NCI-H146 treated with DMSO at 0.1 percent for 48 hours (cell line): Measurements from ENCODE around the gene LRCH4.
"Not testable (repeated sequence)": the region's sequence is repeated elsewhere in the genome, so short reads cannot be mapped to it uniquely, and the experiment has no call there.

Source experiments
- DNase-seq: peaks from one replicate; lab custom pipeline; 2025; ENCODE audit not compliant: unreplicated experiment; lab: John Stamatoyannopoulos, UW

Gene LRCH4

DNA sequence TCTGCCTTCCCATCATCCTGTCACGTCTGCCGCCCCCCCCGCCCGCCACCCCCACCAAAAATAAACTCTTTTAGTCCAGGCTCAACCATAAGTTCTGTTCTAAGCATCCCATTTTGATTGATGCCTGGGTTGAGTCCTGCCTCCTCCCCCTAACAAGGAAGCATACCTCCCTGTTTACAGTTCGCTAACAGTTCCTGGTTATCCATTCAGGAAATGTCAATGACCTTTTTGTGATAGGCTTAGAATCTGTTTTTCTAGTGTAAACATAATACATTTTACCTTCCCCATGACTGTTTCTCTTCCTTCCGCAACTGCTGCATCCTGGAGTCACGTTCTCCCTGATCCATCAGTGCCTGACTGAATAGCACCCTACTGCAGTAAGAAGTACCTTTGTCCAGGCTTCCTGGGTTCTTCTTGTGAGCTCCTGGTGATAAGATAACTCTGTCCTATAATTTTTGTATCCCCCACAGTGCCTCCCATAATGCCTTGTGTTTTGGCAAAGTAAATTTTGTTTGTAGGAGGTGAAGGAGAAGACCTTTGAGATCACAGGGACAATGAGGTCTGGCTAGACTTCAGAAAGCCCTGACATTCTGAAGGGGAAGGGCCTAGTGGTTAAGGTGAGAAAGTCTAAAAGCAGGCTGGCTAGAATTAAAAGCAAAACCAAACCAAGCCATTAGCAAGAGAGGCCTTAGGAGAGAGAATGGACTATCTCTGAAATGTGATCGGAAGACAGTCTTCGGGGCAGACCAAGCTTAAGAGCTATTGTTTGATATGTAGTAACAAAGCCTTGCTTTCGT is 39.6 kb downstream of the LRCH4 start:
- DNase-seq: no peak

DNA sequence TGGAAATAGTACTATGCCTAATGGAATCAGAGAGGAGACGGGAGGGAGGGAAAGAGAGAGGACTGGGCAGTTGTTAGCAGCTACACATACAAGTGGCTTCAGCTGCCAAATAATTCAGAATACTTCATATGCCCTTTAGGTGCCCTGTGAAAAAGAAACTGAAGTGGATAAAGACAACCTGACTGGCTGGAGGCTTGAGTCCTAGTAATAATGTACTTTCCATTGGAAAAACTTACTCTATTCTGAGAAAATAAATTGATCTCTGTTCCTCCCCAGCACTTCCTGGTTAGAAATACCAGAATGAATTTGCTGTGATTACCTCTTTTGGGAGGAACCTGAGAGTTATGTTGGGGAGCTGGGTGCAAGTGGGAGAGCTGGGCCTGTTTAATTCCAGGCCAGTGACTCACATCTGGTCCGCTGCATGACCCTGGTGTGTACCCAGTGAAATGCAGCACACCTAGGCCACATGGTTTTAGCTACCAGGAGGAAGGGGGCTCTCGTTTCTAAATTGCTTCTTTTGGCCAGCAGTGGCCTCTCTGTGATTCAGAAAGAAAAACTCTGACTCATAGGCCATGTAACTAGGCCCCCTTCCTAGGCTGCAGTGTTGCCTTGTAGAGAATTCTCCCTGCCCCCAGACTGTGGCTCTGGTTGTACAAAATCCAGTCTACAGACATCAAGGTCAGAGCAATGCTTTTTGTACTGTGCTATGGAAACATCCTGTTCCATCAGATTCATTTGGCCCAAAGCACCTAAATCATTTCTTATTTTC is 40.4 kb downstream of the LRCH4 start:
- no peak for DNase-seq

DNA sequence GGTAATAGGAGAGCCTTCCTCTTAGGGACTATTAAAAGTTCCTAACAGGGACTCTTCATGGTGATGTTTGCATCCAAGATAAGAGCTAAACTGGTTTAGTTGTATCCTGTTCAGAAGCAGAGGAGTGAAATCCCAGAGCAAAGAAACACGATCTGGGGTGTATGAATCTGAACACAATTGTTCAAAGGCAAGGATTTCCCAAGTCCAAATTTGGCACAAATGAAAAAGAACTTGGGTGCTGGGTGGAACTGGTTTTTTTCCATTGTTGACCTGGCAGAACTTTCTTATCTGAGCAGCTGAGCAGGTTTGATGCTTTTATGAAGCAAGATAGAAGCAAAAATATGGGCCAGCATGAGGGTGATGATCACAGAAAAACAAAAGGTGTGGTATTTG is 41.0 kb downstream of the LRCH4 start:
- DNase-seq: no peak

DNA sequence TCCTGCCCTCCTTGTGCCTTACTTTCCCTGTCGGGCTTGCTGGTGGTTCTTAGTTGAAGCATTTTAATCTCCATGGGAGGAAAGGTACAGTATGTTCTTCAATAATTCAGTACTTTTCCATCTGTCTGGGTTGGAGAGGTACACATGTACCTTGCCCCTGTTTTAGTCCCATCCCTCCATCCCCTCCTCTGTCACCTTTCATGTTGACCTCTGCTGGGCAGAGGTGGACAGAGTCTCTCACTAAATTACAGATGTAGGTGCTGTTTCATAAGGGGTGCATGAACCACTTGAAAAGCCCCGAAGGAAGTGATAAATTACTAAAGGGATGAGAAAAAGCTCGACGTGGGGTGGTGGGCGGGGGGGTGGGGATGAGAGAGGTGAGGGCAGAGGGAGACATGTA is 41.5 kb downstream of the LRCH4 start:
- no peak for DNase-seq

DNA sequence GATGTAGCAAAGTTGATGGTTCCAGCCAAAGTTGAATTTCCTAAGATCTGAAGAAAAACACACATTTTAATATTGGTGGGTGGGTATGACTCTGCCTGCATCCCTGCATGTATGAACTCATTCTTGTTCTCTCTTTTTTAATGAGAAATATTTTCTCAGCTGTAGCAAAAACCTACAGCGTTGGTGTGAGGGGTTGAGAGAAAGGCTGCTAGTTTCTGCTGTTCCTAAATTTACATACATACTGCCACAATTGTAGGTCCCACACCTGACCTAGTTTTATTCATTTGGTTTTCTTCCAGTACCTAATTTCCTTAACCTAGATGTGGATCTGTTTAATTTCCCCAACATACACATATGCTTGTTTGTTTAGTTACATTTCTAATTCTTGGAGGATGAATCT is 42.3 kb downstream of the LRCH4 start:
- no peak for DNase-seq

DNA sequence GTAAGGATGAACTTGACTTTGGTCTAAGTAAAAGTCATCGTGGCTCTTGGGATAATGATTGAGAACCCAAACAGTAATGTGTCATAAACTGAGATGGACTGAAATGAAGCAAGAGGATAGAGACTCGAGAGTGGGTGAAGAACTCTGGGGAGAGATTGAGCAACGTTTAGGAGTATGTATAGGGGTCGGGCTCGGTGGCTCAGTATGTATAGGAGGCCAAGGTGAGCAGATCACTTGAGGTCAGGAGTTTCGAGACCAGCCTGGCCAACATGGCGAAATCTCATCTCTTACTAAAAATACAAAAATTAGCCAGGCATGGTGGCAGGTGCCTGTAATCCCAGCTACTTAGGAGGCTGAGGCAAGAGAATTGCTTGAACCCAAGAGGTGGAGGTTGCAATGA is 44.6 kb downstream of the LRCH4 start:
- DNase-seq: not testable (repeated sequence)

DNA sequence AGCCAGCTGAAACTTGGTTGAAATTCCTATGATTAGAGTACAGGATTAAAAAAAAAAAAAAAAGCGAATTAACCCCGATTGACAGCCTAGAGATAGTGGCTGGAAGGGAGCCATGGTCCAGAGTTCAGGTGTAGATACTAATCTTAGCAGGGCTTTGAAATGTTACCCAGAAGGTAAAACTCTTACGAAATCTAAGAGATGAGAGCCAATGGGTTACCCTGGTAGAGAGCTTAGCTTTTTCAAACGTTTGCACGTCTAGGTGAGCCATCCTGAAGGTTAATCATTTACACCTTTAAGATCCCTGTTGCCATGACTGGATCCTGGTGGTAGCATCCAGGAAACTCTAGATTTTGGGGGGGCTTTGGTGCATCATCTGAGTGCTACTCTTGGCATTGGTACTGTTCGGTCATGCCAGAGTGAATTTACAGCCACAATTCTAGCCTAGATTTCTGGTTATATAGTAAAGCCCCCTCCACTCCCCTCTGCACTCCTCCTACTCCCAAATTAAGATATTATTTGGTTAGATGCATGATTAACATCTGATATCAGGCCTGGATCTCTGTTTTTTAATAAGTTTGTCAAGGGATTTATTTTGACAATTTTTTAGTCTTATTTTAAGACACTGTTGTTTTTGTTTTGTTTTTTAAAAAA is 45.7 kb downstream of the LRCH4 start:
- no peak for DNase-seq

DNA sequence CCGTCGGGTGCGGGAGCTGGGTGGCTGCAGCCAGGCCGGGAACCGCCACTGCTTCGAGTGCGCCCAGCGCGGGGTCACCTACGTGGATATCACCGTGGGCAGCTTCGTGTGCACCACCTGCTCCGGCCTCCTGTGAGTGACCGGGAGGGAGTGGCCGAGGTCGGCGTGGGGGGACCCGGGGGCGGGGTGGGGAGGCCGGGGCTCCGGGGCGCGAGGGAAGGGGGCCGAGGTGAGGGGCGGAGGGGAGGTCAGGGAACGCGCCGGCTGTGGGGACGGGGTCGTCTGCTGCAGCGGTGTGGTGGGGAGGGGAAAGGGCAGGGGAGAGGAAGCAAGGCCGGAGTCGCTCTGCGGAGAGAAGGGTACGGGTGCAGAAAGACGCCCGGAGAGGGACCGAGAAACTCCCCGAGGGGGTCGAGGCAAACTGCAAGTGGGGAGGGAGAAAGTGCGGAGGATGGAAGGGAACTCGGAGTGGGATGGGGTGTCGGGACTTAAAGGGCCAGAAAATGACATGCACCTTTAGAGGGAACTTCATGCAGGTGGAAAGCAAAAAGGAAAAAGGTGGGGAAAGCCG is 46.4 kb downstream of the LRCH4 start:
- no peak for DNase-seq

DNA sequence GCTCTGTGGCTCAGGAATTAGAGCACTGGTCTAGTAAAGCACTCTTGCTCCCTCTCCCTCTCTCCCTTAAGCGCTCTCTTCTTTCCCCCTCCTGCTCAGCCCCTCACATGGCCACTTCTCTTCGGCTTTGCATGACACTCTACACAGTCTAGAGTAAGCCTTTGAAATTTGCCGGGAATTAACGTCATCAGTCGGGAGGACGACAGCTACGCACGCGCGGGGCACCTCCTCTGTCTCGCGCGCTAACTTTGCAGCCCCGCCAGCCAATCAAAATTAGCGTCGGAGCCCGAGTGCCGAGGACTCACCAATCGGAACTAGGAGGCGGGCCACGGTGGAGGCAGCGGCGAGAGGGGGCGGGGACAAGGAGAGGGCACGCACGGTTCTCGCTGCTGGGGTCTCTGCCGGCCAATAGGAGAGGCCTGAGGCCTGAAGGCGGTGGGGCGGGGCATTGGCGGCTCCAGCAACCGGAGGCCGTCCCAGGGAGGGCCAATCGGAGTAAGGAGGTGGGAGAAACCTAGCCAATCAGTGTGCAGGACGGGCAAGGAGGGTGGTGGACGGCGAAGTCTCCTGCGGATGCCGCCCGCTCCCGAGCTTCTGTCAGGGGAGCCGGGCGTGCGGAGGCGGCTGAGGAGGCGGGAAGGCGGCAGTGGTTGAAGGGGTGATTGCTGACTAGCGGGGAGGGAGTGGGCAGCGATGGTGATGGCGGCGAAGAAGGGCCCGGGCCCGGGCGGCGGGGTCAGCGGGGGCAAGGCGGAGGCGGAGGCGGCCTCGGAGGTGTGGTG is 47.1 kb downstream of the LRCH4 start, which contains the start of gene AGFG2:
Gene AGFG2 (plus strand): TSS at position 550 of the 782 bp plus-strand sequence. CDS start 144 bp downstream, at position 694.
- peak; percentile 98 for DNase-seq

DNA sequence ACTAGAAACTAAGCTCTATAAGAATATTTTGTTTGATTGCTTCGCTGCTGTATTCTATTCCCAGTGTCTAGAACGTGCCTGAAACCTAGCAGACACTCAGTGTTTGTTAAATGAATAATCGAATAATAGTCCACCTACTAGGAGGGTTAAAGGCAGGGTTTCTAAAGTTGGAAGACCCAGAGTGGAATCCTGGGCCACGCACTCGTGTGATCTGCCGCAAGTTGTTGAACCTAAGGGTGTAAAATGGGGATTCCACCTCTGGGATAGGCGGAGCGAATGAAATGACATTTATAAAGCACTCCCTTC is 47.6 kb downstream of the LRCH4 start:
- no peak for DNase-seq

DNA sequence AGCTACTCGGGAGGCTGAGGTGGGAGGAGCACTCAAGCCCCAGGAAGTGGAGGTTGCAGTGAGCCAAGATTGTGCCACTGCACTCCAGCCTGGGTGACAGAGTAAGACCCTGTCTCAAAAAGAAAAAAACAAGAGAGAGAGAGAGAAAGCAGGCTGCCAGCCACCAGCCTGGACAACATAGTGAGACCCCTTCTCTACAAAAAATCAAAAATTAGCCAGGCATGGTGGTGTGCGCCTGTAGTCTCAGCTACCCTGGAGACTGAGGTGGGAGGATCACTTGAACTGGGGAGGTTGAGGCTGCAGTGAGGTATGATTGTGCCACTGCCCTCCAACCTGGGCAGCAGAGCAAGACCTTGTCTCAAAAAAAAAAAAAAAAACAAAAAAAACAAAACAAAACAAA is 49.2 kb downstream of the LRCH4 start:
- not testable (repeated sequence) for DNase-seq

DNA sequence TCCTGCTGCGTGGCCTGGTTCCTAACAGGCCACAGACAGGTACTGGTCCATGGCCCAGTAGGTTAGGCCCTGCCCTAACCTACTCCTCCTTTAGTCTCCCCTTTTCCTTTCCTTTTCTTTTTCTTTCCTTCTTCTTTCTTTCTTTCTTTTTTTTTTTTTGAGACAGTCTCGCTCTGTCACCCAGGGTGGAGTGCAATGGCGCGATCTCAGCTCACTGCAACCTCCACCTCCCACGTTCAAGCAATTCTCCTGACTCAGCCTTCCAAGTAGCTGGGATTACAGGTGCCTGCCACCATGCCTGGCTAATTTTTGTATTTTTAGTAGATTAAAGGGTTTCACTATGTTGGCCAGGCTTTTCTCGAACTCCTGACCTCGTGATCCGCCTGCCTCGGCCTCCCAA is 49.9 kb downstream of the LRCH4 start:
- DNase-seq: not testable (repeated sequence)

DNA sequence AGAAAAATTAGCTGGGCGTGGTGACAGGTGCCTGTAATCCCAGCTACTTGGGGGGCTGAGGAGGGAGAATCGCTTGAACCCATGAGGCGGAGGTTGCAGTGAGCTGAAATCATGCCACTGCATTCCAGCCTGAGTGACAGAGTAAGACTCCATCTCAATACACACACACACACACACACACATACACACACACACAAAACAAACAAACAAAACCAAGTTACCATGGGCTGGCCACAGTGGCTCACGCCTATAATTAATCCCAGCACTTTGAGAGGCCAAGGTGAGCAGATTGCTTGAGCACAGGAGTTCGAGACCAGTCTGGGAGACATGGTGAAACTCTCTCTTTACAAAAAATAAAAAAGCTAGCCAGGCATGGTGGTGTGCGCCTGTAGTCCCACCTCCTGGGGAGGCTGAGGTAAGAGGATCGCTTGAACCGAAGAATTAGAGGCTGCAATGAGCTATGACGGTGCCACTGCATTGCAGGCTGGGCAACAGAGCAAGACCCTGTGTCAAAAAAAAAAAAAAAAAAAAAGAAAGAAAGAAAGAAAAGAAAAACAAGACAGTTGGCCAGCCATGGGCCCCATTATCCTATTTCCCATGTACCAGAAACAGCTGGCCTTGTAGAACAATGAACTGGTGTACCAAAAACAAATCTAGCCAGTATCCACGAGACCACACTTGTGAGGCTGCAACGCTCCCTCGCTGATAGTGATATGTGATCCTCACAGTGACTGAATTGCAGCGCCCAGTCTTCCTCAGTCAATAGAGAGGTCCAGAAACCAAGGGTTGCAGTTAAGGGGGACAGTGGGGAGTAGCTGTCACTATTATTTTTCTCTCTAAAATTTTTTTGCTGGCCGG is 53.5 kb downstream of the LRCH4 start:
- DNase-seq: no peak

DNA sequence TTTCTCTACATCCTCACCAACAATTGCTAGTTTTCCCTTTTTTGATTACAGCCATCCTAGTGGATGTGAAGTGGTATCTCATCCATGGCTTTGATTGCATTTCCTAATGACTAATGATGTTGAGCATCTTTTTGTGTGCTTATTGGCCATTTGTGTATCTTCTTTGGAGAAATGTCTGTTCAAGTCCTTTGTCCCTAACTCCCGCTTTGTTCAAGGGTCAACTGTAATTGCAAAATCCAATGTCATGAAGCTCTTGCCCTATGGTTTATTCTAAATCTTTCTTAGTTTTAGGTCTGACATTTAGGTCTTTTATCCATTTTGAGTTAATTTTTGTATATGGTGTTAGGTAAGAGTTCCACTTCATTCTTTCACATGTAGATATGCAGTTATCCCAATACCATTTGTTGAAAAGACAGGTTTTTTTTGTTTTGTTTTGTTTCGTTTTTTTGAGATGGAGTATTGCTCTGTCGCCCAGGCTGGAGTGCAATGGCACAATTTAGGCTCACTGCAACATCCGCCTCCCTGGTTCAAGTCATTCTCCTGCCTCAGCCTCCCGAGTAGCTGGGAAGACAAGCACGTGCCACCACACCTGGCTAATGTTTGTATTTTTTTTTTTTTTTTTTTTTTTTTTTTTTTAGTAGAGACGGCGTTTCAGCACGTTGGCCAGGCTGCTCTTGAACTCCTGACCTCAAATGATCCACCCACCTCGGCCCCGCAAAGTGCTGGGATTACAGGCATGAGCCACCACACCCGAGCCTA is 57.6 kb downstream of the LRCH4 start:
- DNase-seq: not testable (repeated sequence)
